ENCODE results near the gene SPTB. TPM values are rescaled to one million over a fixed set of nuclear protein-coding genes. Genes with fewer than 3 reads are reported as not detected.

Gene SPTB
- total and polyA plus RNA-seq, 9 of the 15 experiments (the other 6 are each of a cell fraction or from before 2014, with no cell fraction given), result 0.21 to 45.9 (median 11.7) TPM

- POLR2A ChIA-PET, result interaction anchor here (0.7 to 0.8 kb wide), 2 partner anchors 19 to 103 kb away, joined by 3 read pairs; no protein-coding TSS in a partner anchor
- BruUV-seq (replicated peaks), result no TSS peak
- no peaks in the 10 kb centered on the region for H3K9me3 ChIP-seq (replicated peaks; ENCODE audit: control insufficient read depth, insufficient read depth, low read depth, low read length)
These were observed 112.3 kb downstream of the SPTB start for GRCh38 chr14:64767215-64767964.

More at GRCh38 chr14:64767215-64767964, 112.3 kb downstream of the SPTB start:
- Histone ChIP-seq H3K79me2 (ENCODE audit: control insufficient read depth, insufficient read depth, low read length) (no peaks in the 10 kb centered on the region), H3K36me3 (ENCODE audit: control insufficient read depth, insufficient read depth, low read length) (peaks cover 58% of the 10 kb centered on the region), H2AFZ (ENCODE audit: low read depth, low read length) (no peak overlapping the region), H3K9ac (ENCODE audit: insufficient read depth in 1 of 2, low read depth in 2 of 2, low read length in 2 of 2) (no peak overlapping the region; a peak in 1 of 4 replicates), H3K27me3 (ENCODE audit: control insufficient read depth in 2 of 2, insufficient read depth in 2 of 2, low read length in 2 of 2) (no peaks in the 10 kb centered on the region), H3K4me1 (replicated peaks in 1 of 2; ENCODE audit: control insufficient read depth in 2 of 2, insufficient read depth in 2 of 2, low read length in 2 of 2) (peaks cover 2 to 19% of the 10 kb centered on the region in 2 experiments; a peak in 4 of 5 replicates), H3K27ac (ENCODE audit: extremely low read depth, low read depth, low read length) (no peak overlapping the region), H3K4me3 (no peak overlapping the region), H4K20me1 (replicated peaks; ENCODE audit: control insufficient read depth, insufficient read depth, low read length) (peaks cover 8% of the 10 kb centered on the region; the same call in 1 of the 2 replicates), H3K4me2 (ENCODE audit: insufficient read depth, low read length) (no peak overlapping the region), H3K9me1 (ENCODE audit: control insufficient read depth, insufficient read depth, low read length) (no peaks in the 10 kb centered on the region)
- TF ChIP-seq SMARCE1 (IDR thresholded peaks at IDR 0.05) (no peak), ZNF124 (CRISPR knock-in tag; IDR thresholded peaks at IDR 0.05) (no peak), HDGF (IDR thresholded peaks at IDR 0.05) (no peak), OTX1 (CRISPR knock-in tag; IDR thresholded peaks at IDR 0.05) (no peak), U2AF2 (optimal IDR thresholded peaks at IDR 0.05; ENCODE audit: low read depth, low read length) (no peak), SRSF7 (optimal IDR thresholded peaks at IDR 0.05; ENCODE audit: low read depth, low read length) (no peak), ZNF146 (CRISPR knock-in tag; IDR thresholded peaks at IDR 0.05; ENCODE audit: unreplicated experiment) (no peak), ZNF134 (CRISPR knock-in tag; conservative IDR thresholded peaks at IDR 0.05) (no peak), ZNF561 (CRISPR knock-in tag; conservative IDR thresholded peaks at IDR 0.05) (no peak), GABPA (tag; conservative IDR thresholded peaks at IDR 0.05; ENCODE audit: low read depth) (no peak), ZNF57 (CRISPR knock-in tag; IDR thresholded peaks at IDR 0.05) (no peak)
- CTCF ChIA-PET (ENCODE audit: low intra/inter-chr PET ratio), result no interaction called here
- ATAC-seq, result no peak
- in situ Hi-C loops (cut with MboI), result no loop called here
- intact Hi-C loops (cut with micrococcal nuclease), result no loop called here
- WGBS (ENCODE audit: insufficient coverage, low coverage, missing lambda C conversion rate), result 87% methylated on average over 10 of the region's 15 CpGs
- FAIRE-seq, result no peak
- DNase-seq (ENCODE audit: extremely low read depth in 1 of 4, low spot score in 3 of 4), result no peak

Measured in K562 (cell line).